H54 (cell line): Measurements from ENCODE around the gene IL3.

Experiments
- DNase-seq: peaks from one replicate; pipeline ENCODE4 v3.0.0; 2011; ENCODE audit warnings: low spot score, mixed read lengths; ENCODE audit not compliant: insufficient read length
- FAIRE-seq: peaks from 3 replicates; lab custom pipeline; 2011; peaks lifted over from hg19 to GRCh38; lab: Jason Lieb, UNC
- POLR2A ChIP-seq: IDR thresholded peaks from 2 replicates; pipeline ENCODE4 v1.6.1; 2011; ENCODE audit warnings: low read depth, mild to moderate bottlenecking, low read length

Gene IL3

DNA sequence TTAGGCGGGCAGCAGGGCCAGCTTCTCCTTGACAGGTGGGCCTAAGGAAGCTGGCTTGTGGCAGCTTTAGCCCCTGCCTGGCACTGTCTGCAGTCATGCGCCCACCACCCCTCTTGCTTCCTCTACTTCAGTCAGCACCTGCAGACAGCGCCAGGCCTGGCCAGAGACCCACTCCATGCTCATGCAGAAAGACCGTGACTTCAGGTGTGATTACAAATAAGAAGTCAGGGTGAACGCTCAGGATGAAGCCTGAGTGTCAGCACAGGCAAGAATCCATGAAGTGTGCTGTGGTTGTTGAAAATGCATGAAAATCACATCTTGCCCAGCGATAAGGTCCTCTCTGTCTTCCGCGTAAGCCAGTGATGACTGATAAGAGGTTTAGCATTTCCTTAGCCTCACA lies 16.5 kb downstream of the IL3 start:
- FAIRE-seq (no peak), DNase-seq (no peak)
- TF ChIP-seq POLR2A, result no peak

DNA sequence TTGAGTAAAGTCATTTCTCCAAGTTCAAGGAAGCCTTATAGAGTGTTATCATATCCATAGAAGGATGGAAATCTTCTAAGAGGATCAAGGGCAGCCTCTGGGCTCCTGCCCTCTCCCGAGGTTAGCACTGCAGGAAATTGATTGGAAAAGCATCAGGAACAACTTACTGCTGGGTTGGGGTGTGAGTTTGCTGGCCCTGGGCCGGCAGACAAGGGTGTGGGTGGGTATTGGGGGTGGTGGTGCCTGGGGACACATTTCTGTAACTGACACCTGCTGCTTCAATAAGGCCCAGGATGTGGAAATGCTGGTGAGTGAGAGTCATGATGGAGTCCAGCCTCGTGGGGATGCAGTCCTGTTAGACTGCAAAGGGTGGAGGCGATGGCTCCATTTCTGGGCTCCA lies 18.6 kb downstream of the IL3 start:
- DNase-seq, result no peak
- TF ChIP-seq POLR2A, result no peak
- no peak for FAIRE-seq

DNA sequence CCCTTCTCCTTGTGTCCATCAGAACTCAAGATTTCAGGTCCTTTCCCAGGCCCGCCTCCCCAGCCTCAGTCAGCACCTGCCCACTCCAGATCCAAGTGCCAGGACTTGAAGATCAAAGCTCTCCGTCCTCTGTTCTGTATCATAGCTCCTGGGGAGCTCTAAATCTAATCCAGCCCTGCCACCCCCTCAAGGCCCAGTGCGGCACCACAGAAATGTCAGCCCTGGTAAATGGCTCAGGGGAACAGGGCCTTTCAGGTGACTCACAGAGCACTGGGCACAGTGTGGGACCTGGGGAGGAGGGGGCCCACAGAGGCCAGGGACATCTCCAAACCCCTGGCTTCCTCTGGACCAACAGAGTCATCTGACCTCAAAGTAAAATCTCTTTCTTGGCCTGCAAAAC lies 19.2 kb downstream of the IL3 start:
- no peak for DNase-seq
- FAIRE-seq, result no peak
- no peak for TF ChIP-seq POLR2A

DNA sequence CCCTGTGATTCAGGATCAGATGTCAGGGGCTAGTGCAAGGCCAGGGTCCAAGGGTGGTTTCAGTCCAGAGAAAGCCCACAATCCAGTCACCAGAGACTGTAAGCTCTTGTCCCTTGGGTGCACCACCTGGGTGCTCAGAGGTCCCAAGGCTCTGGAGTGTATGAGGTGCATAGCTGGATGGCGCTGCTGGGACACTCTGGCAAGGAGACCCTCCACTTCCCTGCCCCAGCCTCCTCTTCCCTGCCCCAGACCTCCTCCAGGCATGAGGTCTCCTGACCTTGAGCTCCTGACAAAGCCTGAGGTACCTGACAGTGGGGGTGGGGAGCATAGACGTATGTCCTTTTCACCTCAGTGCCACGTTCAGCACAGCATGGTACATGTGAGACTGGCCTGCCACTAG lies 20.1 kb downstream of the IL3 start:
- no peak for DNase-seq
- no peak for FAIRE-seq
- TF ChIP-seq POLR2A, result no peak

DNA sequence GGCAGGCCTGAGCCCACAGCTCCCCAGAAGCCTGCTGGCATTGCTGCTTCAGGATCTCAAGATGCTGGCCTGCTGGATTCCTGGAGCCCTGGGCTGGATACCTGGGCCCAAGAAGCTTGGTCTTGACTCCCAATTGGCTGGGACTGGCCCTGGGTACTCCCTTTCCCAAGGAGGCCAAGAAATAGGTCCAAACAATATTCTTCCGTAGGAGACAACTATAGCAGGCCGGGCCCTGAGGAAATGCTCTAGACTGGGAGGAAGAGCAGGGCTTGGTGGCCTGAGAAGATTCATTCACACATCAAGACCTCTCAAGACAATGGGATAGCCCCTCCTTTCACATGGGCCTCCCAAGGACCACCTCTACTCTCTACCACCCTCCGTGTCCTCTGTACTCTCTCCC lies 21.0 kb downstream of the IL3 start:
- no peak for FAIRE-seq

DNA sequence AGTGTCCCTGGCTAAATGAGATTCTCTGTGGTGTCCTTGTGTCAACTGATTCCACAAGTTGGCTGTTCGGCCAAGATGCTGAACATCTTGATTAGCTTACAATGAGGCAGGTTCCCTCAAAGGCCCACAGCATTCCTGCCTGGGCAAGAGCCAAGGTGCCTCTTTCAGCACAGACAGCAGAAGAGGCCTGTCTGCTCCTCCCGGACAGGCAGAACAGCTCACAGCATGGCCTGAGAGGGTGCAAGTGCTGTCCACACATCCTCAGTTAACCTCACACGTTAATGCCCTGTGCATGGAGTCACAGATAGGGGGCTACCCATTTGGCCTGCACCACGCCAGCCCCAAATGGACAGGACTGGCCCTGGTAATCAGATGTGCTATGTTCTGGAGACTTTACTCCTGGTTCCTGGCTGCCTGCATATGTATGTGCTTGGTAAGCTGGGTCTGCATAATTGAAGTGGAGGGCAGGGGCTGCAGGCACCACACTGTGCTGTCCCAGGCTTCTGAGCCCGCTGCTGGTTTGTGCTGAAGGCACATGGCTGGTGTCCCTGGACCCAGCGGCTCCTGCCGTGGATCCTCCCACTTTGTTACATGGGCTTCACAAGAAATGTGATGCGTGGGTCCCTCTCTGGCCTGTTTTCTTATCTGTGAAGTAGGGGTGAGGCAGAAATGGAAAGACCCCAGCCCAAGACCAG lies 22.0 kb downstream of the IL3 start:
- DNase-seq (no peak), FAIRE-seq (no peak)
- TF ChIP-seq POLR2A, result no peak

More for the DNA sequence above, 21.0 kb downstream of the IL3 start:
- DNase-seq, result no peak
- TF ChIP-seq POLR2A, result no peak

- no peak for FAIRE-seq
- DNase-seq, result no peak
- no peak for TF ChIP-seq POLR2A
Observed at GRCh38 chr5:132083071-132083678, 22.7 kb downstream of the IL3 start.

- no peak for TF ChIP-seq POLR2A
- DNase-seq (no peak), FAIRE-seq (no peak)
Observed at GRCh38 chr5:132085686-132086085, 25.2 kb downstream of the IL3 start.

DNA sequence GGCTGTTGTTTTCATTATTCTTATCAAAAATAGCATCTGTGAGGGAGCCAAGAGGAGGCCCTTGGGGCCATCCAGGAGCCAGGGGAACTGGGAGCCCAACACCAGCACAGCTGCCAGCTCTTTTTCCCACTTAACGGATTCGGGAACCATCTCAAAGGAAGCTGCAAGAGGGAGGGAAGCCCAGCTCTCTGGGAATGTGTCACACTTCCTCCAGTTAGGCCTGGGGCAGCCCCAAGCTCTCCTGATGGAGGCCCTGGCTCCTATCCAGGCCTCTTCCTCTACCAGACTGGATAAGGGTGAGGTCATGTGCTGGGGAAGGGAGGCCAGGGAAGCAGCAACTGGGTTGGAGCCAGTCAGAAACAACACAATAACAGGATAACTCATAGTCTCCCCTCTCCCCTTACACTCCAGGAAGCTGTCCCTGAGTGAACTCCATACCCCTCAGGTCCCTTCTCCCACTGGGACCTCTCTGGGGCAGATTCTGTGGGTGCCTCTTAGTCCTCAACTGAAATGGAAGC lies 25.9 kb downstream of the IL3 start:
- TF ChIP-seq POLR2A, result no peak
- FAIRE-seq (peak; percentile 57), DNase-seq (peak; percentile 89)

DNA sequence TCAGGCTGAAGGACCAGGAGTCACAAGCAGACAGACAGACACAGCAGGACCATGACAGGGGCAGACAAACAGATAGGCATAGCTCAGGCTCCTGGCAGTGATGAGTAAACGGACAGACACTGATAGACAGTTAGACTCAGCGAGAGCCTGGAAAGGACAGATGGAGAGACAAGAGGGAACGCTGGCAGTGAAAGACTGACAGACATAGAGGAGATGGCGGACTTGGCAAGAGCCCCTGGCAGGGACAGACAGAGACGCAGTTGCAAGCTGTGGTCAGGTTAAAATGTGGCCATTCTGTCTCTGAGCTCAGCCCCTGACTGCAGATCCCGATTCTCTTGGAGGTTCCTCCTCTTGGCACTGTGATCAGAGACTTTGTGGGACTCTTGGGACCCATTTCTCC lies 26.7 kb downstream of the IL3 start:
- no peak for FAIRE-seq

GRCh38 chr5:132087661-132088060 lies 27.2 kb downstream of the IL3 start:
- FAIRE-seq (no peak), DNase-seq (no peak)
- TF ChIP-seq POLR2A, result no peak

More for the DNA sequence above, 26.7 kb downstream of the IL3 start:
- no peak for TF ChIP-seq POLR2A
- no peak for DNase-seq

- FAIRE-seq, result no peak
- TF ChIP-seq POLR2A, result no peak
- DNase-seq, result no peak
Observed at GRCh38 chr5:132089363-132089762, 28.9 kb downstream of the IL3 start.

GRCh38 chr5:132090107-132090506 lies 29.7 kb downstream of the IL3 start:
- FAIRE-seq (peak; percentile 20), DNase-seq (peak; percentile 59)
- no peak for TF ChIP-seq POLR2A

GRCh38 chr5:132093271-132093670 lies 32.8 kb downstream of the IL3 start:
- TF ChIP-seq POLR2A, result no peak
- DNase-seq (no peak), FAIRE-seq (no peak)
